ENCODE measurements around the gene CD3E.

- TF ChIP-seq ZNF596 (tag by site-specific recombination; IDR thresholded peaks at IDR 0.05) (no peak), ZNF10 (tag by site-specific recombination; IDR thresholded peaks at IDR 0.05) (no peak), ZNF146 (tag by site-specific recombination; IDR thresholded peaks at IDR 0.05) (no peak), ZNF302 (tag by site-specific recombination; IDR thresholded peaks at IDR 0.05; ENCODE audit: low read depth) (no peak), REST (tag by site-specific recombination; IDR thresholded peaks at IDR 0.05) (no peak), ZNF423 (tag by site-specific recombination; IDR thresholded peaks at IDR 0.05) (no peak), CTCF (tag by site-specific recombination; IDR thresholded peaks at IDR 0.05) (no peak), SCRT2 (tag by site-specific recombination; IDR thresholded peaks at IDR 0.05) (no peak), ZNF549 (tag by site-specific recombination; IDR thresholded peaks at IDR 0.05) (no peak), ZNF830 (tag by site-specific recombination; IDR thresholded peaks at IDR 0.05; ENCODE audit: low read depth) (no peak), ZNF274 (IDR thresholded peaks at IDR 0.05; ENCODE audit: low read length) (no peak), ZNF274 (tag by site-specific recombination; IDR thresholded peaks at IDR 0.05; ENCODE audit: borderline replicate concordance) (no peak), ZNF24 (tag by site-specific recombination; IDR thresholded peaks at IDR 0.05) (no peak), ZNF335 (tag by site-specific recombination; conservative IDR thresholded peaks at IDR 0.05) (no peak)
Observed at GRCh38 chr11:118304227-118304567, 333 bp upstream of the CD3E start.

Measured in HEK293 (cell line).